GM19035 (cell line): Measurements from ENCODE around the gene TRAF3IP1.
"Not testable (repeated sequence)": the region's sequence is repeated elsewhere in the genome, so short reads cannot be mapped to it uniquely, and the experiment has no call there.

Source experiments
- ATAC-seq: cut with Tn5 transposase; IDR thresholded peaks from one replicate; pipeline ENCODE4 v1.9.1; 2021; ENCODE audit not compliant: unreplicated experiment

Gene TRAF3IP1

GRCh38 chr2:238306672-238306998, 13.7 kb upstream of the TRAF3IP1 start:
- ATAC-seq = no peak

GRCh38 chr2:238308177-238308576, 12.1 kb upstream of the TRAF3IP1 start:
- no peak for ATAC-seq

- not testable (repeated sequence) for ATAC-seq
These were observed 9.6 kb upstream of the TRAF3IP1 start for GRCh38 chr2:238310721-238311120.

GRCh38 chr2:238313289-238313990, 6.9 kb upstream of the TRAF3IP1 start:
- ATAC-seq = no peak

GRCh38 chr2:238313991-238314350, 6.3 kb upstream of the TRAF3IP1 start:
- ATAC-seq = no peak

GRCh38 chr2:238314576-238314975, 5.7 kb upstream of the TRAF3IP1 start:
- ATAC-seq = no peak

GRCh38 chr2:238315031-238315595, 5.2 kb upstream of the TRAF3IP1 start:
- ATAC-seq = no peak

GRCh38 chr2:238320648-238321281, 447 bp downstream of the TRAF3IP1 start:
- ATAC-seq = peak; percentile 46

- no peak for ATAC-seq
These were observed 1.1 kb downstream of the TRAF3IP1 start for GRCh38 chr2:238321467-238321866.

- ATAC-seq = no peak
These were observed 1.7 kb downstream of the TRAF3IP1 start for GRCh38 chr2:238322001-238322411.

- not testable (repeated sequence) for ATAC-seq
These were observed 3.9 kb downstream of the TRAF3IP1 start for GRCh38 chr2:238324248-238324647.

GRCh38 chr2:238325694-238326093, 5.4 kb downstream of the TRAF3IP1 start:
- ATAC-seq = no peak

- ATAC-seq = no peak
These were observed 6.6 kb downstream of the TRAF3IP1 start for GRCh38 chr2:238326801-238327365.

GRCh38 chr2:238327751-238328150, 7.4 kb downstream of the TRAF3IP1 start:
- no peak for ATAC-seq

GRCh38 chr2:238330391-238330790, 10.1 kb downstream of the TRAF3IP1 start:
- no peak for ATAC-seq

- ATAC-seq = no peak
These were observed 11.6 kb downstream of the TRAF3IP1 start for GRCh38 chr2:238331916-238332315.

GRCh38 chr2:238334885-238335284, 14.6 kb downstream of the TRAF3IP1 start:
- no peak for ATAC-seq

GRCh38 chr2:238335591-238335990, 15.3 kb downstream of the TRAF3IP1 start:
- ATAC-seq = not testable (repeated sequence)

- no peak for ATAC-seq
These were observed 15.8 kb downstream of the TRAF3IP1 start for GRCh38 chr2:238336151-238336550.

GRCh38 chr2:238336793-238337444, 16.6 kb downstream of the TRAF3IP1 start:
- no peak for ATAC-seq

- ATAC-seq = no peak
These were observed 17.5 kb downstream of the TRAF3IP1 start for GRCh38 chr2:238337846-238338245.
